Epithelial cell of prostate (primary cell): Measurements from ENCODE around the gene DNAH11.

Experiments
- DNase-seq: peaks from one replicate; pipeline ENCODE4 v3.0.0-alpha.2; 2011; ENCODE audit warnings: low read depth, low spot score
- H3K27ac ChIP-seq: fragments of 450-650 bp; 2 replicates; pipeline ENCODE4 v1.5.1; 2017; ENCODE audit warnings: mild to moderate bottlenecking

Gene DNAH11

DNA sequence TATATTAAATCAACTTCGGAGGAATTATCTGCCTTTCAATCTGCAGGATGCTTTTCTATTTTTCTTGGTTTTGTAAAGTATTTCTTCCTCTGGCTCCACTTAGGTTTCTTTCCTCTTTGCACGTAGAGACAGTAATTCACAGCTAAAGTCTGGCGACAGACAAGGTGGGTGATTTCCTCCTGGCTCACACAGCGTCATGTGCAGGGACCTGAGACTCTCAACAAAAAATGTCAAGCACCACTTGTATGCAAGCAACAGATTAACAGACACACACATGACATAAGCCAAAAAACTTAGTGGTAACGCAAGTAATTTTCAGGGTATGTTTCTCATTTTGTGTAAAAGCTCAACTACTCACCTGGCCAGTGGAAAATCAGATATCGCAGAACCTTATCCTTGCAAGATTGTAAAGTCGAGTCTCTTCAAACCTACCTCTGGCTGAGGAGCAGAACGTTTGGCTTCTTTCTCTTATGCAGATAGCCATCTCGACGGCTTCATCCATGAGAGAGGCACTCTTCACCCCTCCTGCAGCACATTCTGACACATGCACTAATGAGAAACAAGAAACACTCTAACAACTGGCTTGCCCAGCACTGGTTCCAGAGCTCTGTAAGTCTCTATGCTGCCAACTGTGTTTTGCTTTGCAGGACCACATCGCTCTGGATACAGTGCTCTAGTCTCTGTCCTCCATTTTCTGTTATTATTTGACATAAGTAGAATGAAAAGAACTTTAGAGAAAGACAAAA is 214.9 kb downstream of the DNAH11 start:
- no peak for DNase-seq
- no peak overlapping the region for H3K27ac ChIP-seq

DNA sequence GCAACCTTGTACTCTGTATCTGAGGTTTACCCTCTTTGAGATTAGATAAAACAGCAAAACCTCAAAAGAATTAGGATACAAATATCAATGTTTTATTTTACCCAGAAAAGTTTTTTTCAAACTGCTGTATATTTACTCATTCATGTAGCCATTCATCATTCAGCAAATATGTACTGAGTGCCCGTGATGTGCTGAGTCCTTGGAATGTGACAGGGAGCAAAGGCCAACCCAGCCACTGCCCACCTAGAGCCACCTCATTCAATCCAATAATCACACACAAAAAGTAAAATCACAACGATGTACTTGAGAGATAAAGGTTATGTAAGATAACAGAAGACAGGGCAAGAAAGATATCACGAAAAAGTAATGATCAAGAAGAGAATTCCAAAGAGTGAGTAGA is 215.4 kb downstream of the DNAH11 start:
- DNase-seq = no peak
- no peak overlapping the region for H3K27ac ChIP-seq

DNA sequence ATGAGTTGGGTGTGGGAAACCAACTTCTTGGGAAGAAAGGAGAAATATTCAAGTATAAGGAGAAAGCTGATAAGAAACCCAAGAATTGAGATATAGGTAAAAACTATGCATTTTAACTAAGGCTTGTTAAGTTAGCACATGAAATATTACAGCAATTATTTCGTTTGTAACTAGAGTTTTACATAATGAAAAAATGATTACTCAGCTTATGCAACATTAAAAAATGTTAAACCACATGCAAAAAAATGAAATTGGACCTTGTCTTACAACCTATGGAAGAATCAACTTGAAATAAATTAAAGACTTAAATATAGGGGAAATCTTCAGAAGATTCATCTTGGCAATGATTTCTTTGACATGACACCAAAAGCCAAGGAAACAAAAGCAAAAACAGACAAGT is 219.6 kb downstream of the DNAH11 start:
- DNase-seq = no peak

DNA sequence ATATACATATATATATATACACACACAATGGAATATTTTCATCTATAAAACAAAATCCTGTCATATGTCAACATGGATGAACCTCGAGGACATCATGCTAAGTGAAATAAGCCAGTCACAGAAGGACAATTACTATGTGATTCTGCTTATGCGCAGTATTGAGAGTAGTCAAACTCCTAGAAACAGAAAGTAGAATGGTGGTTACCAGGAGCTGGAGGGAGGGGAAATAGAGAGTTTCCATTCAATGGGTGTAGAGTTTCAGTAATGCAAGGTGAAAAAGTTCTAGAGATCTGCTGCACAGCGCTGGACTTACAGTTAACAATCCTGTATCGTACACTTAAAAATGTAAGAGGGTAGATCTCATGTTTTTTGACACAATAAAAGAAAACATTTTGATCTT is 221.0 kb downstream of the DNAH11 start:
- no peak overlapping the region for H3K27ac ChIP-seq
- no peak for DNase-seq

More for the DNA sequence above, 219.6 kb downstream of the DNAH11 start:
- H3K27ac ChIP-seq = no peak overlapping the region

DNA sequence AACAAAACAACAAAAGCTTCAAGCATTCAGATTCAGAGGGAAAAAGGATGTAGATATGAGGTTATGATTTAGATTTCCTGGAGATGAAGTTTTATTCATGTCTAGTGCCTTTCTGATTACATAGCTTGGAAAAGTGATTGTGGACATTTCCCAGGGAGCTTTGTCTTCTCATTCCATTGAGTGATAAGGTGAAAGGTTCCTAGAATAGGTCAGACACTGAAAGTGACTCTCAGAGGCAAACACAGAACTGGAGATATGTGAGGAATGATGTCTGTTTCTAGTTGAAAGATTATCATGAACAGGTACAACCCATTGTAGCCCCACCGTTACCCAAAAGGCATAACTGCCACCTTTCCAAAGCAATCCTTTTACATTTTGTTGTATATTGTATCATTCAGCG is 223.4 kb downstream of the DNAH11 start:
- H3K27ac ChIP-seq = no peak overlapping the region
- no peak for DNase-seq

DNA sequence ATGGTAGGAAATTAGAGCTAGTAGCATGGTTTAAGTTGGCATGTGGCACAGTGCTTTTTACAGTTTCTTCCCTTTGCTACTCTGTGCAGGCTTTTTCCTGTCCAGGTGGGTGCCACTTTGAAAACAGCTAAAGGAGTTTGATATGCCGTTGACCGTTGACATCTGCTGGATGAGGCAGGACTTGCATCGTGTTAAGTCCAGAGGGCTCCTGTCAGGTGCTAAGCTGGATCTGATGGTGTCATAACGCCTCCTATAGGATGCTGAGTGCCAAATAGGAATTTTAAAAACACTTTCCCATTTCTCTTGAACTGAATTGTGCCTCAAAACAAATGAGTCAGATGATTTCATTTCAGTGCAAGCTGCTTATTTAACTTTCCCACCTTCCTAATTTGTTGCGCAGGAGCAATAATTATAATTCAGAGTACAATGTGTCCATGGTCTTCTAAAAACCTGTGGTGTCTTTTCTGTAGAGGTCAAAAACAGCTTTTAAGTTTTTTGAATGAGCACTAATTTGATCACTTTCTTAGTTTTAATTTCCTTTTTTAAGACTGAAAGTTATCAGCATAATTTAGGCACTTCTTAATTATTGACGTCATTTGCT is 224.6 kb downstream of the DNAH11 start:
- H3K27ac ChIP-seq = no peak overlapping the region
- DNase-seq = peak; percentile 66

DNA sequence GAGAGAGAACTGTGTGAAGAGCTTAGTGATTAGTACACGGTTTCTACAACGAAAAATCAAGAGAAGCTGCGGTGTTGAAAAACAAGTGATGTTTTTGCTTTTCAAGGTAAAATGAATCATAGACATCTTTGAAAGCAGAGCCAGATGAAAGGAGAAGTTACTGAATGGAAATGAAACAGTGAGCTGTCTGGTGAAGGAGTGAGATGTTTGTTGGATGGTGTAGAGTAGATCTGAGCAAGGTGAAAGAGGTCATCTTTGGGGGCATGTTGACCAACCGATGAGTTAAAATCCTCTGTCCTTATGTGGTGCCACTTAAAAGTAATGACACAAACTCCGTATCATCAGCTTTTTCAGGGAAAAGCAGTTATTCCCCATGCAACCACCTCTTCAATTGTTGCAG is 225.4 kb downstream of the DNAH11 start:
- no peak overlapping the region for H3K27ac ChIP-seq
- no peak for DNase-seq

DNA sequence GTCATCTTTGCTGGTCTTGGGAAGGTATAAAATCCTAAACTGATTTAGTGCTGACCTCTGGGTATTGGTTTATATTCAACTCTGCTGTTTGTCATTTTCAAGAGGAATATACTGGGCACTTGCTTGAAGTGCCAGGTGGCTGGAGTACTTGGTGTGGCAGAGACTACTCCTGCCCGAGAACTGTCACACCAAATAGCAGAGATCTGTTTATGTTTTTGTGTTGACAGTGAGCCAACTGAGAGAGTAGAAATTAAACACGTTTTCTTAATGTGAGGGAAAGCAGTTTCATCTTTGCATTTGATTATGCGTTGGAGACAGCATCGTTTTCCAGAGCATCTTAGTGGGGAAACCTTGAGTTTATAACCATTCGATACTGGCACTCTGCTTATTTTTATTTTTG is 228.4 kb downstream of the DNAH11 start:
- H3K27ac ChIP-seq = no peak overlapping the region

DNA sequence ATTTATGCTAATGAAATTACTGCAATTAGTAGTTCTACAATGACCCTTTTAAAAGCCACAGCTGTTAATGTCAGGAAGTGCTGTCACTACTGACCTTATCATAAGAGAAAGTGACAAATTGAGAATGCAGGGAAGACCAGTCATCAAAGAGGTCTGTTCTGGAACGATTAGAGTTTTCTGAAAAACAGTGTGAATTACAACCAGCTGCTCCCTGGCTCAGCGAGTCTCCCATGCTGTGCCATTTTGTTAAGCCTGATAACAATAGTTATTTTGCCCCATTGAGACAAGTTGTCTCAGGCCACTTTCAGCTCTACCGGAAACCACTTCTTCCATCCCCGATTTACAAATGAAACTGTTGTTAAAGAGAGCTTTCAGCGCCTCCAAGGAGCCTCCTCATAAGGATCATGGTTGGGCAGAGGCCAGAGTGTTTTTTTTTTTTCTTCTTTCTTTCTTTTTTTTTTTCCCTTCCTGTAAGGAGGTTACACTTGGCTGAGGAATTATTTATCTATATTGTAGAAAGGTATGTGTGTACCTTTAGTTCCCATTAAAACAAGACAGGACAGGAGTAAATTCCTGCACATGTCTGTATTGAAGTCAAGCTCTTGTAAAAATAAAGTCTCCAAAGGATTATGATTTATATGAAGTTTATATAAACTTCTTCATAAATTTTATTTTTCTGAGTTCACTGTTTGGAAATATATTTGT is 229.2 kb downstream of the DNAH11 start:
- H3K27ac ChIP-seq = peak overlapping the region; percentile 25
- DNase-seq = peak; percentile 29

More for the DNA sequence above, 228.4 kb downstream of the DNAH11 start:
- no peak for DNase-seq

DNA sequence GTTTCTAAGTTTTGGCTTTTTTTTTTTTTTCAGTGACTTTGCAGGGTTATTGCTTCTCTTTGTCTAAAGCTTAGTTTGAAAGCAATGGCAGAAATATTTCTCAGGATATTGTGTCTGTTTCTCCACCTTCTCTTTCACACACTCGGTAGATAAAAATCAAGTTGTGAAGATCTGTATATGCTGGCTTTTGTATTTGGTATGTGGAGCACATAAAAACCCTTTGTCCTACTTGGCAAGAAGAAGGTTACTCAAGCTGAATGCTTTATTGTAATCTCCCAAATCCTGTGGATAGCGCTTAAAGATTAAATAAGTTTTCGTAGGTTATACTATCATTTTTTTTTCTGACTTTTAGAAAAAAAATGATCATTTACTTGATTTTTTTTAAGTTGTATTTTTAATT is 230.5 kb downstream of the DNAH11 start:
- DNase-seq = no peak
- no peak overlapping the region for H3K27ac ChIP-seq

DNA sequence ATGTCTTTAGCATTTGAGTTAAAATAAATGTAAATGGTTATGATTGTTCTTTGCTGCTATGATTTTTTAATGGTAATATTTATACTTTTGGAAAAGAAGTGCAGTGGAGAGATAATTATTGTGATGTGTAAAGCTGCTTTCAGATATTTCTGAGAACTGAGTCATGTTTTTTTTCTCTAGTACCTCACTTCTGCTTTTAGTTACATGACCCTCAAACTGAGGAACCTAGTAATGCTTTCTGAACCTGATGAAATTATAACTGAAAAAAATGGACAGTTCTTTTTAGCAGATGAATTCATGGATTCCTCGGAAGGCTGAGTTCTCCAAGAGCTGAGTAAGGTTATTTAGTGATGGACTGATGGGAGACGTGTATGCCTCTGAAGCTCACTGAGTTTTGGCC is 235.1 kb downstream of the DNAH11 start:
- no peak for DNase-seq
- no peak overlapping the region for H3K27ac ChIP-seq

DNA sequence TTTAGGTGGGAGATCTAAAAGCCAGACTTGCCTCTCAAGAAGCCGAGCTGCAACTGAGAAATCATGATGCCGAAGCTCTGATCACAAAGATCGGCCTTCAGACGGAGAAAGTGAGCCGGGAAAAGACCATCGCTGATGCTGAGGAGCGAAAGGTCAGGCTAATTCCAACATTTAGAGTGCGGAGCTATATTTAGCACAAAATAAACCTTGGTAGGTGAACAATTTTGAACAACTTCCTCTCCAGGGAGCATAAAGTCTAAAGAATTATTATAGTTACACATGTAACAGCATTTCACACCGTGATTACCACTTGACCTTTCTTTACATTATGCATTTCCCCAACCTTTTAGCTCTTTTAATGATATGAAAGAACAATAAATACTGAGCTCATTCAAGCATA is 236.1 kb downstream of the DNAH11 start:
- H3K27ac ChIP-seq = no peak overlapping the region
- no peak for DNase-seq

DNA sequence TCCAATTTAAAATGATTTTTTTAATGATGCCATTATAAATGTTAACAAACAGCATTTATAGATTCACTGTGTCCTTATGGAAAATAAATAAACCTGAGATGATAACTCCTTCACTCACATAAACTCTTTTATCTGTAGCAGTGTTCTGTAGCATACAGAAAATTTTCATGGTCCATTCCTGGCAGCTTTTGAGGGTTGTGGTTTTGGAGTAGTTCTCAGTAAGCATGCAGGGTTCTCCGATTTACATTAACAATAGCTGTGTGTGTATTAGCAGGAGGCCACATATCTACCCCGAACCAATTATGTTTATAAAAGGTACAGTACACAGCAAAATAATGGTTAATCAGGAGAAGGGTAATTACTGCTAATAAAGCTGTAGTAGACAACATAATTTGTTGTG is 240.2 kb downstream of the DNAH11 start:
- DNase-seq = no peak
- no peak overlapping the region for H3K27ac ChIP-seq

DNA sequence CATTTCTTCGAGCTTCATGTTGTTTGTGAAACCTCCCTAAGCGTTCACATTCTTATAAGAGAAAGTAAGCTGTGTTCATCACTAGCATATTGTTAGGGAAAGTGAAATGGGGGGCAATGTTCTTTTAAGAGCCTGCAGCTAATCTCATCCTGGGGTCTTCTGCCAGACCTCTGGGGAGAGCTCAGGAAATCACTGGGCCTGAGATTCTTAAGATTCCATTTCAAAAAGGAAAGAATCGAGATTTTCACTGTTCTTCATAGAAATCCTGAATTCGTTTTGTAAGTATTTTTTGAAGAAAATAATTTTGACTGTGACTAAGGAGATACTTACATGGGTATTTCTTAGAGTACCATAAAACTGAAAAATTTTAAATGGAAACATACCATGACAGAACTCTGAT is 242.2 kb downstream of the DNAH11 start:
- no peak for DNase-seq
- H3K27ac ChIP-seq = no peak overlapping the region

DNA sequence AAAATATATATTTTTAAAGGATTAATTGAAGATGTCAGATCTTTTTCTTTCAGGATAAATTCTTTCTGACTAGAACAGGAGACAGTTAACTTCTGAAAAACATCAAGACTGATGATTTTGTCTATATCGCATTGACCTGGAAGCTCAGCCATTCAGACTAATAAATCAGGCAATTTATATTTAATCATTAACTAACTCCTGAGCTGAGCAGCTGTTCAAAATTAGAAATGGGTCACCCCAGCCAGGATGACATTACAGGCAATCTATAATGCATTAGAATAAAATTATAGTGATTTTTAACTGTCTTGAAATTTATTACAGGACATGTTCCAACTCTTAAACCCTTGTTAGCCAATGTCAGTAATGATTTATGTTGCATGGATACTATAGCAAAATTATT is 263.0 kb downstream of the DNAH11 start:
- DNase-seq = no peak
- no peak overlapping the region for H3K27ac ChIP-seq

DNA sequence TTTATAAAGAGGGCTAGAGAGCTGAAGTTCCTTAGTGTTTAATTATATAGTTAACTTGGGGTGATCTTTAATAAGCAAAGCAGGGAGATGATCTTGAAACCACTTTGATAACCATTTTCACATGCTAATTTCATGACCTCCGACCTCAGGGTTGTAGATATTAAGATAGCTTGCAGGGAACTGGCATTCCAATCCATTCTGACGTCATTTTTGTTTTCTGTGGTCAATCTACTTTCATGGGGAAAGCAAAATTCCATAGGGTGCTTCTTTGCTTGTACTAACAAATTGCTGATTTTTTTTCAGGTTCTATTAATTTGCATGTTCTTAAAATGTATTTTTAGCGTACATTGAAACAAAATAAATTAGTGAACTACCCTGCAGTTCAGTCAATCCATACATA is 263.5 kb downstream of the DNAH11 start:
- H3K27ac ChIP-seq = no peak overlapping the region
- DNase-seq = no peak

DNA sequence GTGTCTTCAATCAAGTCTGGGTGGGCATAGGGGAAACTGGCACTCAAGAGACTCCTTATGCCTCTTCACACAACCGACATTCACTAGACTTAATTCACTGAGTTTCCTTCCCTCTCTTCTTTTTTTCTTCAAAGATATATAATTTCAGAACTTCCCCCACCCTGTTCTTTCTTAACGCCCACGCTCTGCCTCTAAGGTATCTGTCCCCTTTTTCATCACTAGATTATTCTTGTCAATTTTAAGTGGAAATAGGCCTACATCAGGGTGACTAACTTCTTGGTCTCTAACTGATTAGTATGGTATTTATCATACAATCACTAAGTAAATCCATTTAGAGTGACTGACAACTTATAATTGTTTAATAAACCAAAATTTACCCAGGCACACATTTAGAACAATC is 276.2 kb downstream of the DNAH11 start:
- H3K27ac ChIP-seq = no peak overlapping the region
- no peak for DNase-seq

DNA sequence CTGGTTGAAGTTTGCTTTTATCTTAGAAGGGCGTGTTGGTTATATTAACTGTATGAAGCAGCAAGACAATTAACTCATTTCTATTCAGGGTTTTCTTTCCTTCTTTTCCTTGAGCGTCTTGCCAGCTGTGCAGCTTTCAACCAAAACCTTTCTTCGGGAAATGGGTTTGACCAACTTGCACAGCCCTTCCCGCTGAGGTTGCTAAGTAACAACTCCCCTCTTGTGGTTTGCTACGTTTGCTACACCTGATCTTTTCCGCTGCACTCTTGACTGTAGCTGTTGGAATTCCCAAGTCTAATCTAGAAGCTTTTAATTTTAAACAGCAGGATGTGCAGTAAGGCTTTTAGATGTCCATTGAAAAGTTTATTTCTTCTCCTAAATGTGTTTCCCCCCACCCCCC is 286.0 kb downstream of the DNAH11 start:
- no peak overlapping the region for H3K27ac ChIP-seq
- DNase-seq = no peak

DNA sequence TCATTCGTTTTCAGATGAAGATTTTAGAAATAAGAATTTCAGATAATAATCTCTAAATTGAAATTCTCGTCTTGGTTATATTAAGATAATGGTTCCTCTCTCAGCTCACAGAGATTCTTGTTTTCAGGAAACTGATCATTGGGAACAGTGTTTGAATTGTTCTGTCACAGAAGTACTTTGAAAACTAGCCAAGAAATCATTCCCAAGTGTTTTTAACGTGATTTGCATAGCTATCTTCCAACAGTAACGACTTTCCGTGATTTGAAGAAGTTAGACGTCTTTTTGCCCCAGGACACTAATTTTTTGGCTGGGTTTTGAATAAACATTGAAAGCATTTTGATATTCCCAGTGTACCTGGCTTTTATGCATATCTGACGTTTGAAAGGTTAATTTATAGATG is 286.9 kb downstream of the DNAH11 start:
- no peak overlapping the region for H3K27ac ChIP-seq
- DNase-seq = no peak

DNA sequence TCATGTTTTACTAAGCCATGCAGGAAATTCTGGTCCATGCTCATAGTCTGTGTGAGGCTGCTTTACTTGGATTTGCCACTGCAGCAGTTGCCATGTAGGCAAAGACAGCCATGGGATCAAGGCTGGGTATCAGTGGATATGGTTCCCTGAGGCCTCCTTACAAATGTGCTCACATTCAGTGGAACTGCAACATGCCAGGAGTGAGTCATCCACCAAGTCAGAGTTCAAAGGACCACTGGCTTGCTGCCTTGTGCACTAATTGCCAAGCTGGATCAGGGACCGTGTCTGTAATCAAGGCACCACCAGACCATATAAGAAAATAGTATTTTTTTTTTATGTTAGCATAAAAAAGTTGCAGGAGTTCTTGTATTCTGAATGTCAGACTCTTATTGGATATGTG is 301.9 kb downstream of the DNAH11 start:
- H3K27ac ChIP-seq = no peak overlapping the region
- no peak for DNase-seq

DNA sequence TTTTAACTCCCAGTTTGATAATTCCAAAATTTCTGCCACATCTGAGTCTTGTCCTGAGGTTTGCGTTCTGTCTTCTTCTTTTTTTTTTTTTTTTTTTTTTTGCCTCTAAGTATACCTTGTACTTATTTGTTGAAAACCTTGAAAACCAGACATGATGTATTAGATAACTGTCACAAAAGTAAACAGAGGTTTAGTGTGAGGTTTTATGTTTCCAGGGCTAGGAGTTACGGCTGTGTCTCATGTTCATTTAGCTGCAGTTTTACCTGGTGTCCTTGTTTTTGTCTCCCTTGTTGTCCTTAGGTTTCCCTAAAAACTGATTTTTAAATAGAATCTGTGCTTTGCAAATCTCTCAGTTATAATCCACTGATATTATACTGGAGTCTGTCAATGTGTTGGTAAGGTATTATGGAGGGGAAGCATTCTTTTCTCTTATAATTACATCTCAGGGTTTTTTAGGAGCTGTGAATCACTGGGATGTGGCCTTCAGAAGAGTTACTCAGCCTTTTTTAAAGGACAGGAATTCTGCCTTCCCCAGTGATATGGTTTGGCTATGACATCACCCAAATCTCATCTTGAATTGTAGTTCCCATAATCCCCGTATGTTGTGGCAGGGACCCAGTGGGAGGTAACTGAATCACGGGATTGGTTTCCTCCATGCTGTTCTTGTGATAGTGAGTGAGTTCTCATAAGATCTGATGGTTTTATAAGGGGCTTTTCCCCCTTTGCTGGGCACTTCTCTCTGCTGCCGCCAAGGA is 307.9 kb downstream of the DNAH11 start:
- H3K27ac ChIP-seq = no peak overlapping the region

More for the DNA sequence above, 307.9 kb downstream of the DNAH11 start:
- DNase-seq = no peak
